IPS-NIHi7 (cell line): ENCODE data around the gene PLA2G15.
A peak's percentile ranks its signal among the peaks of the same experiment; 100 is the strongest.

Source experiments
- DNase-seq: peaks from one replicate; pipeline ENCODE4 v3.0.0; 2012; ENCODE audit warnings: mixed read lengths; ENCODE audit errors: extremely low spot score

The PLA2G15 gene

GRCh38 chr16:68232335-68232734 is 12.8 kb upstream of the PLA2G15 start:
- no peak for DNase-seq

- DNase-seq: no peak
These were observed 11.9 kb upstream of the PLA2G15 start for GRCh38 chr16:68233085-68233834.

DNA sequence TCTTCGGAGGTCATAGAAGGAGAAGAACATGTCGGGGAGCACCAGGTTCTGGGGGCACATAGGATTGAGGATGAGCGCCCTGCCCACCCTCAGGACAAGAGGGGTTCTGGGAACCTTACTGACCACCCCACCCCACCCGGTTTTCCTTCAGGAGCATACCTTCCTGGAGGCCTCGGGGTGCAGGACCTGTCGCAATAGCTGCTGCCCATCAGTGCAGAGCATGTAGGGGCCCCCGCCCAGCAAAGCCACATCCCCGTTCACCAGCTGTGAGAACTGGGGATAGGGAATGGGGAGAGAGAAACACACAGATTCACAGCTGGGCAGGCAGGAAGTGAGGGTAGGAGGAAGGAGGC is 11.4 kb upstream of the PLA2G15 start:
- no peak for DNase-seq

- peak; percentile 37 for DNase-seq
These were observed 10.7 kb upstream of the PLA2G15 start for GRCh38 chr16:68234188-68235107.

GRCh38 chr16:68235108-68235886 is 9.9 kb upstream of the PLA2G15 start:
- DNase-seq: peak; percentile 64

- no peak for DNase-seq
These were observed 9.4 kb upstream of the PLA2G15 start, which contains the start of gene ESRP2 for GRCh38 chr16:68235887-68236136. Gene ESRP2, minus strand, starts transcription at chr16:68236127. Its CDS starts 82 bp downstream, at chr16:68236045.

- DNase-seq: peak; percentile 83
These were observed 8.9 kb upstream of the PLA2G15 start for GRCh38 chr16:68236137-68236825.

- DNase-seq: no peak
These were observed 8.3 kb upstream of the PLA2G15 start for GRCh38 chr16:68236826-68237242.

DNA sequence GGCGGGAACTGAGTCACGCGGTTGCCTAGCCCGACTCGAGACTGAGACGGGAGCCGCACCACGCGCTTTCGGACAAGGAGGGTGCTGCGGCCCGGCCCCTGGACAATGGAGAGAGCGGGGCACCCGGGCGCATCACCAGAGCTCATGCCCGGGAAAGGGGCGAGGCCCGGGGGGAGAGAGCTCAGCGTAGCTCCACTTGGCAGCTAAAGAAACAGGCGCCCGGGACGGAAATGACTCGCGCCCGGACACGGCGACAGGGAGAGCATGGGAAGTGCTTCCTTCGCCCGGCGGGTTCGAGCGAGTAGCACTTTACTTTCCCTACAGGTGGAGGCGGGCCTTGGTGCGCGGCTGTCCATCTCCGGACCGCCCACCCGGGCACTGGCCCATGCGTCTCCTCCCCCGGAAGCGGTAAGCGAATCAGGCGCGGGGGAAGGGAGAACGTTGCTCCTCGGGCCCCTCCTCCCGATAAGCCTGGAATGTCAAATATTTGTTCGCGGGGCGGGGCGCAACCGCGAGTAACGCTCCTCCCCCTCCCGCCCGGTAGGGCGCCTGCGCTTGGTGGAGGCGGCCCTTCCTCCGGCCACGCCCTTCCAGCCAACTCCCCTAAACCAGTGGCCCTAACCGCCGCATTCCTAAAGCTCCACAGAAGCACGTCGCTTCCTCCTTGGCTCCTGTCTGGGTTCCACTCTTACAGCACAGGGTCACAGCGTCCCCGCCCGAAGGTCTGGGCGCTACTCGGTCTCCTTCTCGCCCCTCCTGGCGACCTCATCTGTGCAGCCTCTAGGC is 7.7 kb upstream of the PLA2G15 start:
- DNase-seq: peak; percentile 96

DNA sequence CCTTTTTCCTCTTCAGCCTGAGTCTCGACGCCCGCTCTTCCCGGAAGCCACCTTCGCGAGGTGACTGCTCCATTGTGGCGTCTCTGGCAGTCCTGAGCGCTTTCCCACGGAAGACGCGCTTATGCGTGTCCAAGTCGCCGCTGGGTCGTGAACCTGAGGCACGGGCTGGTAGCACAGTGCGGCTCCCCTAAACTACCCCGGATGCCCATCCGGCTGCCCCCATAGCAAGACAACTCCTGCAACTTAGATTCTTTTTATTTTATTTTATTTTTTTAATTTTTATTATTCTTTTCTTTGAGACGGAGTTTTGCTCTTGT is 7.2 kb upstream of the PLA2G15 start:
- no peak for DNase-seq

- DNase-seq: no peak
These were observed 3.1 kb upstream of the PLA2G15 start for GRCh38 chr16:68242085-68242484.

DNA sequence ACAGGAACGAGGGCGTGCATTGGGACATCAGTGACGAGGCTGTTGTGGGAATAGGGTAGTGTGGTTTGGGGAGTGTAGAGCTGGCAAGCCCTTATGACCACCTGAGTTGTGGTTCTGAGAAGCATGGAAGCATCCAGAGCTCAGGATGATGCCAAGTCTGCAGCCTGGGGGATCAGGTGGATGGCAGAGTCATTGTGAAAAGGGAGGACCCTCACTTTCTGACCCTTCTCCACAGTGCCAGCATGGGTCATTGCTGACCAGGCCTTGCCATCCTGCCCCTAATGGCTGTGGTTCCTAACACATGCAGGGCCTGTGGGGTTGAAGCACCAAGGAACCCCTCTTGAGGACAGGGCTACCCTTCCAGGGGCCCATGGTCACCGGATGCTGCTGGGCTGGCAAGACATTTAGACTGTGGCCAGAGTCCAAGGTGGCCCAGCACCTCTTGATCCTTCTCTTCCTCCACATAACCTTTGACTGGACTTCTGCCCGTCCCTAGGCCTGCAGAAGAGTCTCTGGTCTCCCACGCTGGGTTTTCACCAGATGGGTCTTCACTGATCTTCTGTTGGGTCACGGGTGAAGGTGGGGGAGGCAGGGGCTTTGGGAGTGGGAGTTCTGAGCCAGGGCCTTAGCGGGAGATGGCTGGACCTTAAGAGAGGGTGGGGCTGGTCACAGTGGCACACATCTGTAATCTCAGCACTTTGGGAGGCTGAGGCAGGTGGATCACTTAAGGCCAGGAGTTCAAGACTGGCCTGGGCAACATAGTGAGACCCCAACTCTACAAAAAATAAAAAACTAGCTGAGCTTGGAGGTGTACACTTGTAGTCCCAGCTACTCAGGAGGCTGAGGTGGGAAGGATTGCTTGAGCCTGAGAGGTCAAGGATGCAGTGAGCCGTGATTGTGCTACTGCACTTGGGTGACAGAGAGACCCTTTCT is 2.0 kb upstream of the PLA2G15 start:
- DNase-seq: no peak

- DNase-seq: no peak
These were observed 681 bp upstream of the PLA2G15 start for GRCh38 chr16:68244481-68244902.

DNA sequence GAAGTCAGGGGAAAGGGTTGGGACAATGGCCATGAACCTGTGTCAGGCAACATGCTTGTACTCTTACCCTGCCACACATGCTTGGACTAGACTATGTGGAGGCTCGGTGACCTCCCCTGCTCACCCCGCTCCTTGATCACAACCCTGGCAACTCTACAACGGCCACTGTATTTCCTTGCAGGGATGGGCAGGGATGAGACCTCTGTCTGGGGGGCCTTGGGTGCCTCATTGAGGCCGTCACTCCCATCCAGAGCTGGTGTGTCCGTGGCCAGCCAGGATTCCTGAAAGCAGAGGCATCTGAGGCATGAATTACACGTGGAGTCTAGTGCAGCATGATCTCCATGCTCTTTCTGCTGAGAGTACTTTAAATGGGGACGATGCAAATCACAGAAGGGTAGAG is 948 bp downstream of the PLA2G15 start:
- no peak for DNase-seq

DNA sequence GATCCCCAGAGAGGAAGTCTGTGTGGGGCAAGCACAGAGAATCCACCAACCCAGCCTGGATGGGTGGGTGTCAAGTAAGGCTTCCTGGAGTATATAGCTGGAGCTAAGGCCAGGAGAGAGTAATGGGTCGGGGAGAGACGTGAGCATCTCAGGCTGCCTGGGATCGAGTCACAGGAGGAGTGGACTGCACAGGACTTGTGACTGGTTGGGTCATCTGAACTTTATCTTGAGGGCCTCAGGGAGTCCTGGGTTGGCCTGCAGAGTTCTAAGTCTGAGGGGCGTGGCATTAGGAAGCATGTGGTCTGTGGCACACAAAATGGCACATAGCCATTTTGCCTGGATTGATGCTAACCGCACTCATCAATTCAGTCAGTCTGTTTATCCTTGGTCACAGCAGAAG is 1.5 kb downstream of the PLA2G15 start:
- DNase-seq: no peak

DNA sequence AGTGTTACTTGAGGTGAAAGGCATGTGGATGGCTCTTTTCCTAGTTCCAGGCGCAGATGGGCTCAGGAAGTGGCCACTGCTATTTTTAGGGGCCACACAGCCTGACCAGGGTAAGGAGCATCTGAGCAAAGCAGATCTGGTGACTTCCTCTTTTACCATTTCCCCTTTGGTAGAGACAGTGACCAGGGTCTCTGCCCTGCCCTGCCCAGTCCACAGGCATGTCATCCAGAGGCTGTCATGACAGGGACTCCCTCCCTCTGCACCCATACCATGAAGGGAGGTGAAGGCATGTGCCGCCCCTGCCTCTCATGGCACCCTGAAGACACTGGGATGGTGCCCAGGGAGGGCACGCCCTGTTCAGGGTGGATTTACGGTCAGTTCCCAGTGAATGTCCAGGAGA is 2.2 kb downstream of the PLA2G15 start:
- DNase-seq: no peak

DNA sequence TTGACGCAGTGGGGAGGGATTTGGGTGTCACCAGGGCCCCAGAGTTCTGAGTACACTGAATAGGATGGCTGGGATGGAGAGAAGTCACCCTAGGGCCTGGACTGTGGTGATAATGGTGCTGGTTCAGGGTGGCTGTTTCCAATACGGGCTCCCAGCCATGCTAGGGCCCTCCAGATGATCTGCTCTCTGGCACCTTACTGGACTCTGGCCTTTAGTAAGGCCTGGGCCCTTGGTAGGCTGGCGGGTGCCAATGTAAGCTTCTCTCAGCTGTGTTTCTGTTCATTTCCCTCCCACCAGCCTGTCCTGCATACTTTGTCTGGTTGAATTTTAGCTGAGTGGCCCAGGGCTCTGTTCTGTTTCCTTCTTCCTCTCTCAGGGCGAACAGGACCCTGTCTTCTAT is 2.8 kb downstream of the PLA2G15 start:
- DNase-seq: no peak

DNA sequence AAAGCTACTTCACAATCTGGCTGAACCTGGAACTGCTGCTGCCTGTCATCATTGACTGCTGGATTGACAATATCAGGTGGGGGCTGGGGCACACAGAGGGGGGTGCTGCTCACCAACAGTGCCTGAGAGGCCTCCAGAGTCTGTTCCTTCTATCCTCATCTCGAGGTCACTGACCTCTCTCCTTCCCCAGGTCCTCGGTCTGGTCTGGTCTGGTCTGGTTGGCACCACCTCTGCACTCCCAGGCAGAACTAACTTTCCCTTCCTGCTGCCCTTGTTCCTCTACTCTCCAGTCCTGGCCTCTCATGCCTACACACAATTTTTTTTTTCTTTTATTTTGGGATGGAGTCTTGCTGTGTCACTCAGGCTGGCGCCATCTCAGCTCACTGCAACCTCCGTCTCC is 4.2 kb downstream of the PLA2G15 start:
- no peak for DNase-seq

DNA sequence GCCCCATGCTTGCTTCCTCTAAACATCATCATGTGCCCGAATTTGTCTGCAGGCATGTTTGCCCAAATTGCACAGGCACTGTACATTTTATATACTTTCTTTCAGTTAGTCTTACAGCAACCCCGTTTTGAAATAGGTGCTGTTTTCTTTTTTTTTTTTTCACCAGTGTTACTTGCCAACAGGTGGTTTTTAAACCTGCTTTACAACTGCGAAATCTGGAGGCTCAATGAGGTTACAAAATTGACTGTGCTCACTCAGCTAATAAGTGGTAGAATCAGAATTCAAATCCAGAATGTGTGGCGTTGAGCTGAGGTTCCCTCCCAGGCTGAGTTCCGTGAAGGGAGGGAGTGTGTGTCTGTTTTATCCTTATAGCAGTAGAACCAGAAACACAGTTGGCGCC is 5.8 kb downstream of the PLA2G15 start:
- DNase-seq: no peak

DNA sequence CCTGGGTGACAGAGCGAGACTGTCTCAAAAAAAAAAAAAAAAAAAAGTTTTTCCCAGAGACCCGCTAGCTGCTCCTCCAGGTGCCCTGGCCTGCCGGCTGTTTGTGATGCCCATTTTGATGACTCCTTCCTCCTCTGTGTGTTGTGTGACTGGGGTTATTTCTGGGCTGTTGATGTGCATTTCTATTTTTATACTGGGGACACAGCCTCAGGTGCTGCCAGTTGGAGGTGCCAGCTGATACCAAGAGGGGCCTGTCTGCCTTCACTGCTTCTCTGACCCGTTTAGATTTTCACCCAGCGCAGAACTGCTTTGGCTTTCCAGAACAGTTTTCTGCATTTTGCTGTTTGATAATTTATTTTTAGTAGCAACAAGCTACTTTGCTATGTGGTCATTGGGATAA is 6.7 kb downstream of the PLA2G15 start:
- DNase-seq: no peak
